SK-N-SH (cell line): ENCODE data around the gene SMARCD1. TPM values are rescaled to one million over a fixed set of nuclear protein-coding genes. Genes with fewer than 3 reads are reported as not detected.

Source experiments
- CTCF ChIA-PET: fragments of 300-600, 350-600 bp; formaldehyde crosslinking; extraction: SDS; loops from one replicate; lab custom pipeline; 2021; lab: Yijun Ruan, JAX
- POLR2A ChIA-PET: fragments of 350-600 bp; sonication (Branson Sonifier 250); formaldehyde crosslinking; extraction: SDS; loops from one replicate; lab custom pipeline; 2020; ENCODE audit warnings: antibody characterized with exemption, inconsistent platforms; lab: Yijun Ruan, JAX
- DNase-seq: peaks from one replicate; pipeline ENCODE4 v3.0.0; 2012
- H2AFZ ChIP-seq: fragments of 200-600 bp; sonication (generic); 2 replicates; pipeline ENCODE4 v1.8.1; 2016; ENCODE audit warnings: antibody characterized with exemption, mild to moderate bottlenecking, low read depth
- H3F3A ChIP-seq: fragments of 200-600 bp; sonication (generic); replicated peaks from 2 replicates; pipeline ENCODE3; 2016; ENCODE audit warnings: antibody characterized with exemption, mild to moderate bottlenecking; ENCODE audit not compliant: insufficient read depth
- H3K27ac ChIP-seq, 2 experiments: fragments of 200-500 bp in 1 of 2; fragments of 200-600 bp in 1 of 2; sonication (Bioruptor generic) in 1 of 2; sonication (generic), shearing (Covaris generic) in 1 of 2; 2 replicates each; pipeline versions ENCODE4 v1.5.1 to v1.6.1; 2014 to 2016; ENCODE audit warnings: low read depth in 2 of 2, inconsistent platforms in 1 of 2, low read length in 1 of 2, mild to moderate bottlenecking in 1 of 2, mixed read lengths in 1 of 2
- H3K27me3 ChIP-seq: fragments of 200-600 bp; sonication (generic), shearing (Covaris generic); 2 replicates; pipeline ENCODE4 v1.6.1; 2016; ENCODE audit warnings: mixed run types; ENCODE audit not compliant: insufficient read depth
- H3K36me3 ChIP-seq, 2 experiments: fragments of 200-500 bp in 1 of 2; fragments of 200-600 bp in 1 of 2; sonication (Bioruptor generic) in 1 of 2; sonication (generic) in 1 of 2; replicated peaks in 1 of 2; 2 replicates each; pipeline versions ENCODE3 to v1.5.1; 2014 to 2016; ENCODE audit warnings: low read length in 1 of 2, mild to moderate bottlenecking in 1 of 2; ENCODE audit not compliant: insufficient read depth in 2 of 2, control insufficient read depth in 1 of 2
- H3K4me1 ChIP-seq, 2 experiments: fragments of 200-500 bp in 1 of 2; fragments of 200-600 bp in 1 of 2; sonication (Bioruptor generic) in 1 of 2; sonication (generic), shearing (Covaris generic) in 1 of 2; 2 replicates each; pipeline versions ENCODE4 v1.5.1 to v1.6.1; 2014 to 2016; ENCODE audit warnings: low read depth in 1 of 2, low read length in 1 of 2, mixed run types in 1 of 2; ENCODE audit not compliant: insufficient read depth in 2 of 2, control insufficient read depth in 1 of 2
- H3K4me2 ChIP-seq: fragments of 200-600 bp; sonication (generic), shearing (Covaris generic); 2 replicates; pipeline ENCODE4 v1.6.1; 2017; ENCODE audit warnings: mixed run types
- H3K4me3 ChIP-seq, 2 experiments: fragments of 200-500 bp in 1 of 2; fragments of 200-600 bp in 1 of 2; sonication (Bioruptor generic) in 1 of 2; sonication (generic), shearing (Covaris generic) in 1 of 2; 2 replicates each; pipeline versions ENCODE4 v1.5.1 to v1.8.1; 2014 to 2016; ENCODE audit warnings: low read depth in 2 of 2, inconsistent platforms in 1 of 2, low read length in 1 of 2, mild to moderate bottlenecking in 1 of 2, mixed read lengths in 1 of 2, moderate library complexity in 1 of 2
- H3K79me2 ChIP-seq: fragments of 200-600 bp; sonication (generic); 2 replicates; pipeline ENCODE4 v1.8.1; 2017; ENCODE audit warnings: mild to moderate bottlenecking; ENCODE audit not compliant: insufficient read depth
- H3K9ac ChIP-seq: fragments of 200-600 bp; sonication (generic); 2 replicates; pipeline ENCODE4 v1.6.1; 2017; ENCODE audit warnings: mixed run types
- H3K9me2 ChIP-seq: fragments of 200-600 bp; sonication (generic); 2 replicates; pipeline ENCODE4 v1.6.1; 2017; ENCODE audit warnings: mixed run types
- H3K9me3 ChIP-seq: fragments of 200-600 bp; sonication (generic); 2 replicates; pipeline ENCODE4 v1.6.1; 2017; ENCODE audit warnings: mixed run types, mild to moderate bottlenecking, moderate library complexity
- H4K20me1 ChIP-seq: fragments of 200-600 bp; sonication (generic); 2 replicates; pipeline ENCODE4 v1.6.1; 2017; ENCODE audit warnings: mild to moderate bottlenecking, mixed run types; ENCODE audit not compliant: insufficient read depth
- ELF1 ChIP-seq: IDR thresholded peaks from 2 replicates; pipeline ENCODE4 v1.4.0; 2012
- EP300 ChIP-seq, 2 experiments: IDR thresholded peaks; 2 replicates each; pipeline versions ENCODE4 v1.4.0 to v1.6.1; 2012; ENCODE audit warnings: borderline replicate concordance in 1 of 2, low read depth in 1 of 2, low read length in 1 of 2
- EZH2phosphoT487 ChIP-seq: fragments of 200-600 bp; sonication (generic); IDR thresholded peaks from 2 replicates; pipeline ENCODE4 v1.6.1; 2017; ENCODE audit warnings: low read depth, mixed run types, mild to moderate bottlenecking, antibody characterized with exemption, moderate library complexity, borderline replicate concordance
- GATA2 ChIP-seq: sonication (generic); formaldehyde crosslinking; IDR thresholded peaks from 2 replicates; pipeline ENCODE4 v1.5.0; 2020; ENCODE audit warnings: mild to moderate bottlenecking, missing genetic modification reagents
- MEF2A ChIP-seq: IDR thresholded peaks from 2 replicates; pipeline ENCODE4 v1.4.0; 2012; ENCODE audit warnings: low read depth, borderline replicate concordance
- RFX5 ChIP-seq: IDR thresholded peaks from 2 replicates; pipeline ENCODE4 v1.6.1; 2012; ENCODE audit warnings: mild to moderate bottlenecking, improper control_type of control experiment, low read length
- RXRA ChIP-seq: IDR thresholded peaks from 2 replicates; pipeline ENCODE4 v1.4.0; 2012; ENCODE audit warnings: low read depth, mild to moderate bottlenecking, borderline replicate concordance
- SIN3A ChIP-seq: IDR thresholded peaks from 2 replicates; pipeline ENCODE4 v1.6.1; 2012; ENCODE audit warnings: low read depth, mild to moderate bottlenecking, low read length, moderate library complexity, borderline replicate concordance
- SMC3 ChIP-seq: IDR thresholded peaks from 2 replicates; pipeline ENCODE4 v1.6.1; 2012; ENCODE audit warnings: low read depth, low read length, improper control_type of control experiment
- TCF12 ChIP-seq: IDR thresholded peaks from 2 replicates; pipeline ENCODE4 v1.4.0; 2012
- TEAD4 ChIP-seq: IDR thresholded peaks from 2 replicates; pipeline ENCODE4 v1.4.0; 2012; ENCODE audit warnings: mild to moderate bottlenecking, borderline replicate concordance; ENCODE audit not compliant: insufficient read depth
- WGBS: methylation state at CpG from one replicate; pipeline ENCODE4 v1.1.6; 2017; ENCODE audit warnings: low lambda C conversion rate; 5-methylcytosine and 5-hydroxymethylcytosine counted together
- polyA plus RNA-seq, 3 experiments: library from polyadenylated mRNA; depleted of rRNA; stranded (reverse); fragments of >200 nt; gene quantifications; 2 replicates each; pipeline ENCODE4 v1.2.3, GENCODE V29; 2012
- TF ChIP-seq, protein P1 (sequence below): IDR thresholded peaks from 2 replicates; pipeline ENCODE4 v1.4.0; 2012; ENCODE audit warnings: low read depth
- TF ChIP-seq, protein P2 (sequence below): fragments of 200-600 bp; sonication (generic); IDR thresholded peaks from 2 replicates; pipeline ENCODE4 v1.6.1; 2017; ENCODE audit warnings: antibody characterized with exemption, mild to moderate bottlenecking, moderate library complexity
- TF ChIP-seq, protein P3 (sequence below): IDR thresholded peaks from 2 replicates; pipeline ENCODE4 v1.6.1; 2012; ENCODE audit warnings: mild to moderate bottlenecking, low read depth, low read length, moderate library complexity
- TF ChIP-seq, protein P4 (sequence below): fragments of 150-350 bp; IDR thresholded peaks from 2 replicates; pipeline ENCODE4 v1.6.1; 2016; ENCODE audit warnings: mild to moderate bottlenecking, low read depth, low read length
- TF ChIP-seq, protein P5 (sequence below): IDR thresholded peaks from 2 replicates; pipeline ENCODE4 v1.4.0; 2012; ENCODE audit warnings: low read depth, borderline replicate concordance

SMARCD1 gene
- polyA plus RNA-seq, 1 of the 3 experiments (the other 2 are of a cell fraction) = 58.5 TPM

DNA sequence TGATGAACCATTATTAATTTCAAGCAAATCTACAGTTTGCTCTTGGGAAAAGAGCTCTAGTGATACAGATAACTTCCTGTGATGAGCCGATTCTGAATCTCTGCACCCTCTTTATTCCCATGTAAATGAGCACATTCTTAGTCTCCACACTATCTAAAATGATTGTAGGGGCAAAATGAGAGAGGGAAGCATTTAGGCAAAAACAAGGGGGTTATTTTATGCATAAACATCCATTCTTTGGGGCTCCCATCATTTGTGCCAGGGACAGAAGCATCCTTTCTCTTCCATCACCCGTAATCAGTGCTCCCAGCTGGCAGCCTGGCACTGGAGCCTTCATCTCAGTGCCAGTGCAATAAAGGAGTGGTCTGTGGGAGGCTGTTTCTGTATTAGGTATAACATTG lies 17.0 kb downstream of the SMARCD1 start:
- ChIA-PET CTCF (interaction anchor here (0.9 to 12.3 kb wide), 11 partner anchors 9 to 73 kb away, joined by 3 to 96 read pairs (median 4); partner anchors contain the start of genes CERS5 and COX14), POLR2A (interaction anchor here (0.7 to 2.5 kb wide), 3 partner anchors 10 to 17 kb away, joined by 3 to 11 read pairs (median 4); partner anchors contain the start of genes COX14 and SMARCD1)
- H3K27ac ChIP-seq = peak overlapping the region; percentile 28 to 39; a peak in 2 of 4 replicates
- no peak for DNase-seq
- H3K36me3 ChIP-seq = peaks cover 29 to 33% of the 10 kb centered on the region in 2 experiments
- no peak overlapping the region for H2AFZ ChIP-seq
- H3K27me3 ChIP-seq = no peaks in the 10 kb centered on the region
- no peaks in the 10 kb centered on the region for H3K79me2 ChIP-seq
- no peak overlapping the region for H3K9ac ChIP-seq
- H4K20me1 ChIP-seq = no peaks in the 10 kb centered on the region
- peaks cover 35% of the 10 kb centered on the region for H3F3A ChIP-seq
- WGBS = 100% methylated on average over 2 of the region's 2 CpGs
- no peak overlapping the region for H3K4me3 ChIP-seq
- TF ChIP-seq, protein P1, sequence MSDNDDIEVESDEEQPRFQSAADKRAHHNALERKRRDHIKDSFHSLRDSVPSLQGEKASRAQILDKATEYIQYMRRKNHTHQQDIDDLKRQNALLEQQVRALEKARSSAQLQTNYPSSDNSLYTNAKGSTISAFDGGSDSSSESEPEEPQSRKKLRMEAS = no peak
- TF ChIP-seq SIN3A = no peak
- no peak for TF ChIP-seq RFX5
- TF ChIP-seq, protein P2, sequence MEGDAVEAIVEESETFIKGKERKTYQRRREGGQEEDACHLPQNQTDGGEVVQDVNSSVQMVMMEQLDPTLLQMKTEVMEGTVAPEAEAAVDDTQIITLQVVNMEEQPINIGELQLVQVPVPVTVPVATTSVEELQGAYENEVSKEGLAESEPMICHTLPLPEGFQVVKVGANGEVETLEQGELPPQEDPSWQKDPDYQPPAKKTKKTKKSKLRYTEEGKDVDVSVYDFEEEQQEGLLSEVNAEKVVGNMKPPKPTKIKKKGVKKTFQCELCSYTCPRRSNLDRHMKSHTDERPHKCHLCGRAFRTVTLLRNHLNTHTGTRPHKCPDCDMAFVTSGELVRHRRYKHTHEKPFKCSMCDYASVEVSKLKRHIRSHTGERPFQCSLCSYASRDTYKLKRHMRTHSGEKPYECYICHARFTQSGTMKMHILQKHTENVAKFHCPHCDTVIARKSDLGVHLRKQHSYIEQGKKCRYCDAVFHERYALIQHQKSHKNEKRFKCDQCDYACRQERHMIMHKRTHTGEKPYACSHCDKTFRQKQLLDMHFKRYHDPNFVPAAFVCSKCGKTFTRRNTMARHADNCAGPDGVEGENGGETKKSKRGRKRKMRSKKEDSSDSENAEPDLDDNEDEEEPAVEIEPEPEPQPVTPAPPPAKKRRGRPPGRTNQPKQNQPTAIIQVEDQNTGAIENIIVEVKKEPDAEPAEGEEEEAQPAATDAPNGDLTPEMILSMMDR = no peak
- TF ChIP-seq TCF12 = no peak
- H3K9me2 ChIP-seq = no peaks in the 10 kb centered on the region
- H3K9me3 ChIP-seq = no peaks in the 10 kb centered on the region
- no peak overlapping the region for H3K4me2 ChIP-seq
- peaks cover 0 to 23% of the 10 kb centered on the region in 2 experiments; a peak in 1 of 4 replicates for H3K4me1 ChIP-seq

DNA sequence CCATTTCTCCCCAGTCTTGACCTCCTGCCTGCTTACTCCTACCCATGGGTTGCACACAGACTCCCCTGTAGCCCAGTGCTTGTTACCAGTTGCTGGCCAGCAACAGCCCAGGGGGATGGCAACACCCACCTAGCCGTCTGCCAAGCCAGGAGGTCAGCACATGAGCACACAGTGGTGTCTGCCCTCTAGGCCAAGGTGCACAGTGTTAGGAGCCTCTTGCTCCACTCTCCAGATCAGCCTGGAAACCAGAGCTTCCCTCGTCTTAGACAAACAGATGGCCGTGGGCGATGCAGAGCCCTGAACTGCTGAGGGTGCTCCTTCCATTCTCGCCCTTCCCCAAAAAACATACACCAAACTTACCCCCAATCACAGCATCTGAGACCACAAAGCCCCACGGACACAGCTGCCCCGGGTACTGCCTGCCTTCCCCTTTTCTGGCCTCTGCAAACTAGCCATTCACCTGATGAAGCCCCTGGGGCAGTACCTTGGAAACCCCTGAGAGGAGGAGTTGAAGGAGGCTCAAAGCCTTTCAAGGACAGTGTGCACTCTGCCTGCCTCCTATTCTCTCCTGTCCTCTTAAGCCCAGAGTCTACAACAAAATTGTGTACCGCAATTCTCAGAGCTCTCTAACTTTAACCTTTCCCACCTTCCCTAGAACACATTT lies 17.6 kb downstream of the SMARCD1 start:
- no peak for TF ChIP-seq TEAD4
- no peak for TF ChIP-seq RFX5
- TF ChIP-seq, protein P3, sequence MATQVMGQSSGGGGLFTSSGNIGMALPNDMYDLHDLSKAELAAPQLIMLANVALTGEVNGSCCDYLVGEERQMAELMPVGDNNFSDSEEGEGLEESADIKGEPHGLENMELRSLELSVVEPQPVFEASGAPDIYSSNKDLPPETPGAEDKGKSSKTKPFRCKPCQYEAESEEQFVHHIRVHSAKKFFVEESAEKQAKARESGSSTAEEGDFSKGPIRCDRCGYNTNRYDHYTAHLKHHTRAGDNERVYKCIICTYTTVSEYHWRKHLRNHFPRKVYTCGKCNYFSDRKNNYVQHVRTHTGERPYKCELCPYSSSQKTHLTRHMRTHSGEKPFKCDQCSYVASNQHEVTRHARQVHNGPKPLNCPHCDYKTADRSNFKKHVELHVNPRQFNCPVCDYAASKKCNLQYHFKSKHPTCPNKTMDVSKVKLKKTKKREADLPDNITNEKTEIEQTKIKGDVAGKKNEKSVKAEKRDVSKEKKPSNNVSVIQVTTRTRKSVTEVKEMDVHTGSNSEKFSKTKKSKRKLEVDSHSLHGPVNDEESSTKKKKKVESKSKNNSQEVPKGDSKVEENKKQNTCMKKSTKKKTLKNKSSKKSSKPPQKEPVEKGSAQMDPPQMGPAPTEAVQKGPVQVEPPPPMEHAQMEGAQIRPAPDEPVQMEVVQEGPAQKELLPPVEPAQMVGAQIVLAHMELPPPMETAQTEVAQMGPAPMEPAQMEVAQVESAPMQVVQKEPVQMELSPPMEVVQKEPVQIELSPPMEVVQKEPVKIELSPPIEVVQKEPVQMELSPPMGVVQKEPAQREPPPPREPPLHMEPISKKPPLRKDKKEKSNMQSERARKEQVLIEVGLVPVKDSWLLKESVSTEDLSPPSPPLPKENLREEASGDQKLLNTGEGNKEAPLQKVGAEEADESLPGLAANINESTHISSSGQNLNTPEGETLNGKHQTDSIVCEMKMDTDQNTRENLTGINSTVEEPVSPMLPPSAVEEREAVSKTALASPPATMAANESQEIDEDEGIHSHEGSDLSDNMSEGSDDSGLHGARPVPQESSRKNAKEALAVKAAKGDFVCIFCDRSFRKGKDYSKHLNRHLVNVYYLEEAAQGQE = no peak
- no peak for TF ChIP-seq GATA2 (CRISPR knock-in tag)
- TF ChIP-seq, protein P4, sequence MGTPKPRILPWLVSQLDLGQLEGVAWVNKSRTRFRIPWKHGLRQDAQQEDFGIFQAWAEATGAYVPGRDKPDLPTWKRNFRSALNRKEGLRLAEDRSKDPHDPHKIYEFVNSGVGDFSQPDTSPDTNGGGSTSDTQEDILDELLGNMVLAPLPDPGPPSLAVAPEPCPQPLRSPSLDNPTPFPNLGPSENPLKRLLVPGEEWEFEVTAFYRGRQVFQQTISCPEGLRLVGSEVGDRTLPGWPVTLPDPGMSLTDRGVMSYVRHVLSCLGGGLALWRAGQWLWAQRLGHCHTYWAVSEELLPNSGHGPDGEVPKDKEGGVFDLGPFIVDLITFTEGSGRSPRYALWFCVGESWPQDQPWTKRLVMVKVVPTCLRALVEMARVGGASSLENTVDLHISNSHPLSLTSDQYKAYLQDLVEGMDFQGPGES = no peak
- no peak for TF ChIP-seq RXRA
- TF ChIP-seq ELF1 = no peak
- TF ChIP-seq, protein P5, sequence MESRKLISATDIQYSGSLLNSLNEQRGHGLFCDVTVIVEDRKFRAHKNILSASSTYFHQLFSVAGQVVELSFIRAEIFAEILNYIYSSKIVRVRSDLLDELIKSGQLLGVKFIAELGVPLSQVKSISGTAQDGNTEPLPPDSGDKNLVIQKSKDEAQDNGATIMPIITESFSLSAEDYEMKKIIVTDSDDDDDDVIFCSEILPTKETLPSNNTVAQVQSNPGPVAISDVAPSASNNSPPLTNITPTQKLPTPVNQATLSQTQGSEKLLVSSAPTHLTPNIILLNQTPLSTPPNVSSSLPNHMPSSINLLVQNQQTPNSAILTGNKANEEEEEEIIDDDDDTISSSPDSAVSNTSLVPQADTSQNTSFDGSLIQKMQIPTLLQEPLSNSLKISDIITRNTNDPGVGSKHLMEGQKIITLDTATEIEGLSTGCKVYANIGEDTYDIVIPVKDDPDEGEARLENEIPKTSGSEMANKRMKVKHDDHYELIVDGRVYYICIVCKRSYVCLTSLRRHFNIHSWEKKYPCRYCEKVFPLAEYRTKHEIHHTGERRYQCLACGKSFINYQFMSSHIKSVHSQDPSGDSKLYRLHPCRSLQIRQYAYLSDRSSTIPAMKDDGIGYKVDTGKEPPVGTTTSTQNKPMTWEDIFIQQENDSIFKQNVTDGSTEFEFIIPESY = no peak
- TF ChIP-seq EZH2phosphoT487 = no peak
- TF ChIP-seq SMC3 = no peak
- no peak for TF ChIP-seq TCF12
- TF ChIP-seq EP300 (IDR thresholded peaks at IDR 0.05; ENCODE audit: borderline replicate concordance in 1 of 2, low read depth in 1 of 2, low read length in 1 of 2) = no peak
- no peak for TF ChIP-seq MEF2A
- POLR2A ChIA-PET = interaction anchor here (1.5 to 2.5 kb wide), 4 partner anchors 9 to 65 kb away, joined by 5 to 12 read pairs (median 10); partner anchors contain the start of genes CERS5, COX14 and SMARCD1

More for the DNA sequence above, 17.6 kb downstream of the SMARCD1 start:
- no peak overlapping the region for H3K4me3 ChIP-seq
- CTCF ChIA-PET = interaction anchor here (0.8 to 12.3 kb wide), 13 partner anchors 9 to 135 kb away, joined by 3 to 96 read pairs (median 5); partner anchors contain the start of genes CERS5 and COX14
- H3K9me3 ChIP-seq = no peaks in the 10 kb centered on the region
- H3K9ac ChIP-seq = no peak overlapping the region
- no peaks in the 10 kb centered on the region for H3K9me2 ChIP-seq
- peaks cover 23 to 33% of the 10 kb centered on the region in 2 experiments for H3K36me3 ChIP-seq
- no peak for DNase-seq
- H2AFZ ChIP-seq = no peak overlapping the region
- H3F3A ChIP-seq = peaks cover 34% of the 10 kb centered on the region
- no peaks in the 10 kb centered on the region for H4K20me1 ChIP-seq
- peaks cover 0 to 23% of the 10 kb centered on the region in 2 experiments; a peak in 1 of 4 replicates for H3K4me1 ChIP-seq
- no peak overlapping the region for H3K4me2 ChIP-seq
- no peaks in the 10 kb centered on the region for H3K79me2 ChIP-seq
- 90% methylated on average over 5 of the region's 8 CpGs for WGBS
- H3K27me3 ChIP-seq = no peaks in the 10 kb centered on the region
- peak overlapping the region in 1 of 2 experiments; percentile 36; a peak in 1 of 4 replicates for H3K27ac ChIP-seq
